Heart right ventricle (tissue), 16 donors: Measurements from ENCODE around the gene CD3G. TPM values are rescaled to one million over a fixed set of nuclear protein-coding genes. Genes with fewer than 3 reads are reported as not detected.
"Not testable (repeated sequence)": the region's sequence is repeated elsewhere in the genome, so short reads cannot be mapped to it uniquely, and the experiment has no call there.

Experiments used
- ATAC-seq, 8 donors: fragments of 200-7000 bp; cut with Tn5 transposase; one replicate each; pipeline ENCODE4 v1.9.1; 2020; ENCODE audit warnings: mild to moderate bottlenecking in 8 of 8, moderate library complexity in 8 of 8, moderate number of reproducible peaks in 1 of 8
- DNase-seq, 2 donors: peaks; one replicate each; pipeline ENCODE4 v3.0.0-alpha.2; 2020
- H3K27ac ChIP-seq, 10 donors: fragments of 200-600 bp; sonication (generic) in 2 of 10; one replicate each; pipeline versions ENCODE4 v1.5.0 to v1.8.0; 2020 to 2022; ENCODE audit warnings: mild to moderate bottlenecking in 3 of 10
- H3K27me3 ChIP-seq, 7 donors: fragments of 200-600 bp; one replicate each; pipeline ENCODE4 v1.8.0; 2021 to 2022; ENCODE audit warnings: mild to moderate bottlenecking in 2 of 7
- H3K36me3 ChIP-seq, 9 donors: fragments of 200-600 bp; sonication (generic) in 1 of 9; one replicate each; pipeline versions ENCODE4 v1.5.0 to v1.8.0; 2020 to 2022; ENCODE audit warnings: mild to moderate bottlenecking in 2 of 9
- H3K4me1 ChIP-seq, 9 donors: fragments of 200-600 bp; sonication (generic) in 1 of 9; one replicate each; pipeline versions ENCODE4 v1.5.0 to v1.8.0; 2020 to 2022; ENCODE audit warnings: mild to moderate bottlenecking in 4 of 9
- H3K4me3 ChIP-seq, 10 donors: fragments of 200-600 bp; sonication (generic) in 2 of 10; one replicate each; pipeline versions ENCODE4 v1.5.0 to v1.8.0; 2020 to 2022; ENCODE audit warnings: mild to moderate bottlenecking in 7 of 10, moderate library complexity in 2 of 10
- H3K9me3 ChIP-seq, 11 donors: fragments of 200-600 bp in 10 of 11; sonication (generic) in 2 of 11; one replicate each; pipeline versions ENCODE4 v1.5.0 to v1.8.0; 2013 to 2022; ENCODE audit warnings: mild to moderate bottlenecking in 2 of 11, control low read depth in 1 of 11, moderate library complexity in 1 of 11
- CTCF ChIP-seq, 9 donors: fragments of 200-600 bp; sonication (generic) in 2 of 9; IDR thresholded peaks; one replicate each; pipeline versions ENCODE4 v1.5.0 to v1.8.0; 2021 to 2022; ENCODE audit warnings: antibody characterized with exemption in 9 of 9, mild to moderate bottlenecking in 5 of 9, moderate library complexity in 1 of 9
- WGBS, 2 donors: extraction: QIAGEN DNeasy Blood & Tissue Kit; methylation state at CpG; one replicate each; pipeline ENCODE4 v1.1.7; 2013; ENCODE audit warnings: inconsistent platforms in 1 of 2; 5-methylcytosine and 5-hydroxymethylcytosine counted together
- intact Hi-C, 10 donors: fragments of 100-400 bp; cut with DNase I; formaldehyde crosslinking; loops; one replicate each; pipeline versions ENCODE4 v1.11.1 to v1.14.2; 2022
- polyA plus RNA-seq, 2 donors: library from polyadenylated mRNA; stranded (reverse); fragments of 200-250 nt; gene quantifications; one replicate each; pipeline ENCODE4 v1.2.3, GENCODE V29; 2013
- total RNA-seq, 10 donors: library from RNA; stranded (reverse); fragmentation: NEBNext Ultra II Directional in 3 of 10; extraction: Animal tissue kit (Norgen Biotek cat#: 25700) in 3 of 10; gene quantifications; one replicate each; pipeline versions ENCODE4 v1.2.1 to v1.2.4, GENCODE V29; 2021 to 2023
- donor health status: Arrhythmogenic right ventricular cardiomyopathy.
- donor health status: ischemic (EF 13 %, LVEDD 7.1; RV severe dilation, severe dysfunction).
- donor health status: healthy with polysubstance abuse.
- donor health status: DM: no; HTN: yes; CAD: no.
- donor health status: DM: no; HTN: no; CAD: no.
- donor health status: ischemic (EF 25% LVEDD 6.9; RV normal size, moderate dysfunction).
- donor health status: ischemic (EF 25% LVEDD 5.7; RV mildly dilated, moderate dysfunction).
- donor health status: healthy.
- donor health status: DM: yes; HTN: yes; CAD: no.
- donor health status: Ischemic cardiomyopathy.
- donor health status: ischemic (EF 35%, LVEDD 5.7; RV mildly dilated, moderate dysfunction).
- donor health status: nonischemic (EF 11% LVEDD 7.7; RV severe dilation, severe dysfunction).
- donor health status: DM: yes; HTN: yes; CAD: no.
- donor health status: PGD.
- donor health status: ischemic (EF 29% LVEDD 5.4; RV normal size, mild dysfunction).
- donor health status: nonischemic (EF 23%, LVEDD 6.1; RV moderate dilation, normal function).

Gene CD3G
- total and polyA plus RNA-seq, 12 donors, result 0.06 to 5.7 (median 0.39) TPM; not detected in 5

GRCh38 chr11:118304227-118304567, 39.9 kb upstream of the CD3G start:
- ATAC-seq (no peak), DNase-seq (no peak)
- Histone ChIP-seq H3K36me3 (no peaks in the 10 kb centered on the region), H3K27ac (peak overlapping the region in 1 of 10 donors; percentile 85), H3K27me3 (peaks cover 0 to 25% (median 9%) of the 10 kb centered on the region in 7 donors), H3K4me3 (peak overlapping the region in 1 of 10 donors; percentile 47), H3K4me1 (no peaks in the 10 kb centered on the region), H3K9me3 (no peaks in the 10 kb centered on the region)
- 60 to 74% methylated on average over 1 of the region's 1 CpG for WGBS, 2 donors
- intact Hi-C loops, result loop anchor here in 2 of 10 donors (5.0 to 10.0 kb wide), 3 partner anchors 43 to 181 kb away; no protein-coding TSS in a partner anchor
- no peak for TF ChIP-seq CTCF (IDR thresholded peaks at IDR 0.05)

DNA sequence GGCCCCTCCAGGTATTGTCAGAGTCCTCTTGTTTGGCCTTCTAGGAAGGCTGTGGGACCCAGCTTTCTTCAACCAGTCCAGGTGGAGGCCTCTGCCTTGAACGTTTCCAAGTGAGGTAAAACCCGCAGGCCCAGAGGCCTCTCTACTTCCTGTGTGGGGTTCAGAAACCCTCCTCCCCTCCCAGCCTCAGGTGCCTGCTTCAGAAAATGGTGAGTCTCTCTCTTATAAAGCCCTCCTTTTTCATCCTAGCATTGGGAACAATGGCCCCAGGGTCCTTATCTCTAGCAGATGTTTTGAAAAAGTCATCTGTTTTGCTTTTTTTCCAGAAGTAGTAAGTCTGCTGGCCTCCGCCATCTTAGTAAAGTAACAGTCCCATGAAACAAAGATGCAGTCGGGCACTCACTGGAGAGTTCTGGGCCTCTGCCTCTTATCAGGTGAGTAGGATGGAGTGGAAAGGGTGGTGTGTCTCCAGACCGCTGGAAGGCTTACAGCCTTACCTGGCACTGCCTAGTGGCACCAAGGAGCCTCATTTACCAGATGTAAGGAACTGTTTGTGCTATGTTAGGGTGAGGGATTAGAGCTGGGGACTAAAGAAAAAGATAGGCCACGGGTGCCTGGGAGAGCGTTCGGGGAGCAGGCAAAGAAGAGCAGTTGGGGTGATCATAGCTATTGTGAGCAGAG, 39.4 kb upstream of the CD3G start, which contains the start of gene CD3E:
TSS of gene CD3E (plus strand) at position 163 of the 681 bp plus-strand sequence. CDS start at position 386, 223 bp downstream.
- intact Hi-C loops, result loop anchor here in 3 of 10 donors (5.0 to 10.0 kb wide), 3 partner anchors 43 to 180 kb away; no protein-coding TSS in a partner anchor
- WGBS, 2 donors, result 81 to 82% methylated on average over 8 of the region's 8 CpGs
- ATAC-seq (no peak), DNase-seq (no peak)
- peak within 1 kb of the TSS in 1 of 10 donors; percentile 47 for H3K4me3 ChIP-seq
- peak within 1 kb of the TSS in 1 of 10 donors; percentile 85 for H3K27ac ChIP-seq
- no peaks in the 10 kb centered on the region for H3K4me1 ChIP-seq
- no peaks in the 10 kb centered on the region for H3K36me3 ChIP-seq
- peaks cover 0 to 25% (median 9%) of the 10 kb centered on the region in 7 donors for H3K27me3 ChIP-seq
- no peak for TF ChIP-seq CTCF (IDR thresholded peaks at IDR 0.05)
- H3K9me3 ChIP-seq, result no peaks in the 10 kb centered on the region

- no peaks in the 10 kb centered on the region for H3K36me3 ChIP-seq
- 68 to 69% methylated on average over 8 of the region's 8 CpGs for WGBS, 2 donors
- intact Hi-C loops, result loop anchor here in 2 of 10 donors (5.0 to 10.0 kb wide), 2 partner anchors 42 to 179 kb away; no protein-coding TSS in a partner anchor
- H3K27ac ChIP-seq, result peak overlapping the region in 1 of 10 donors; percentile 85
- peak overlapping the region in 1 of 10 donors; percentile 47 for H3K4me3 ChIP-seq
- no peak for TF ChIP-seq CTCF (IDR thresholded peaks at IDR 0.05)
- no peak for DNase-seq
- H3K27me3 ChIP-seq, result peaks cover 0 to 25% (median 9%) of the 10 kb centered on the region in 7 donors
- ATAC-seq, result no peak
- H3K9me3 ChIP-seq, result no peaks in the 10 kb centered on the region
- no peaks in the 10 kb centered on the region for H3K4me1 ChIP-seq
Measured at GRCh38 chr11:118305726-118306125, 38.4 kb upstream of the CD3G start.

DNA sequence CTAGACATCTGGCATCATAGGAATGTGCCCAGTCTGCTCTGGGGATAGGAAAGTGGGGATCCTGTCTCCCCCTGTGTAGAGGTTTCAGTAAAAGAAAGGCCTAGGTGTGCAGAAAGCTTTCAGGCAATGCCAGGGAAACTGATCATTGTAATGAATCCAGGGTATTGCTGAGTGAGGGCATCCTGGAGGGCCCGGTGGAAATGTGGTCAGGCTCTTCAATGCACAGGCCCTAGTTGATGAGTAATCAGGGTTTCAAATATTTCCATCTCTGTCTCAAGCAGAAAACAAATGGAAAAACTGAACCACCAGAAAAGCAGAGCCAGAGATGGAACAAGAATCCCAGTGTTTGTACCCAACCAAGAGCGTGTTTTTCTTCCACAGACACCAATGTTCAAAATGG, 37.6 kb upstream of the CD3G start:
- no peak for DNase-seq
- H3K27me3 ChIP-seq, result peaks cover 0 to 32% (median 9%) of the 10 kb centered on the region in 7 donors
- TF ChIP-seq CTCF (IDR thresholded peaks at IDR 0.05), result no peak
- WGBS, 2 donors, result 81 to 86% methylated on average over 2 of the region's 2 CpGs
- H3K27ac ChIP-seq, result peak overlapping the region in 1 of 10 donors; percentile 32
- no peaks in the 10 kb centered on the region for H3K36me3 ChIP-seq
- H3K9me3 ChIP-seq, result no peaks in the 10 kb centered on the region
- intact Hi-C loops, result loop anchor here in 2 of 10 donors (5.0 to 10.0 kb wide), 2 partner anchors 41 to 178 kb away; no protein-coding TSS in a partner anchor
- no peak for ATAC-seq
- peak overlapping the region in 1 of 10 donors; percentile 47 for H3K4me3 ChIP-seq
- H3K4me1 ChIP-seq, result no peaks in the 10 kb centered on the region

DNA sequence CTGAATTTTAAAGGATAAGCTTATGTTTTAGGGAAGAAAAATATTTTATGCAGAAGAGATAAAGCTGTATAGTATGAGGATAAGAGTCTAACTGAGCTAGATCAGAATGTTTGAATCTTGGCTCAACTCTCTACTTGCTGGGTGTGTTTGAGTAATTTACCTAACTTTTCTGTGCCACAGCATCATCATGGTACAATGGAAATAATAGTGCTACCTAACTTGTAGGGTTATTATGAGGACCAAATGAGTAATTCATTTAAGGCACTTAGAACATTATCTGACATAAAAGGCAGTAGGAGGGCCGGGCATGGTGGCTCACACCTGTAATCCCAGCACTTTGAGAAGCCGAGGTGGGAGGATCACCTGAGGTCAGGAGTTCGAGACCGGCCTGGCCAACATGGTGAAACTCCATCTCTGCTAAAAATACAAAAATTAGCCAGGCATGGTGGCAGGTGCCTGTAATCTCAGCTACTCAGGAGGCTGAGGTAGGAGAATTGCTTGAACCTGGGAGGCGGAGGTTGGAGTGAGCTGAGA, 35.1 kb upstream of the CD3G start:
- peaks cover 0 to 44% (median 22%) of the 10 kb centered on the region in 7 donors for H3K27me3 ChIP-seq
- ATAC-seq, H3K4me1 ChIP-seq, H3K9me3 ChIP-seq, H3K36me3 ChIP-seq, H3K27ac ChIP-seq, DNase-seq, H3K4me3 ChIP-seq: not testable (repeated sequence)
- intact Hi-C loops, result loop anchor here in 2 of 10 donors (5.0 to 10.0 kb wide), 2 partner anchors 38 to 176 kb away; no protein-coding TSS in a partner anchor
- WGBS, 2 donors, result 92 to 94% methylated on average over 5 of the region's 5 CpGs
